GM21390 (cell line): ENCODE results near the gene USP40.

Source experiments
- ATAC-seq: cut with Tn5 transposase; IDR thresholded peaks from one replicate; pipeline ENCODE4 v1.9.1; 2021; ENCODE audit not compliant: unreplicated experiment

USP40 gene

DNA sequence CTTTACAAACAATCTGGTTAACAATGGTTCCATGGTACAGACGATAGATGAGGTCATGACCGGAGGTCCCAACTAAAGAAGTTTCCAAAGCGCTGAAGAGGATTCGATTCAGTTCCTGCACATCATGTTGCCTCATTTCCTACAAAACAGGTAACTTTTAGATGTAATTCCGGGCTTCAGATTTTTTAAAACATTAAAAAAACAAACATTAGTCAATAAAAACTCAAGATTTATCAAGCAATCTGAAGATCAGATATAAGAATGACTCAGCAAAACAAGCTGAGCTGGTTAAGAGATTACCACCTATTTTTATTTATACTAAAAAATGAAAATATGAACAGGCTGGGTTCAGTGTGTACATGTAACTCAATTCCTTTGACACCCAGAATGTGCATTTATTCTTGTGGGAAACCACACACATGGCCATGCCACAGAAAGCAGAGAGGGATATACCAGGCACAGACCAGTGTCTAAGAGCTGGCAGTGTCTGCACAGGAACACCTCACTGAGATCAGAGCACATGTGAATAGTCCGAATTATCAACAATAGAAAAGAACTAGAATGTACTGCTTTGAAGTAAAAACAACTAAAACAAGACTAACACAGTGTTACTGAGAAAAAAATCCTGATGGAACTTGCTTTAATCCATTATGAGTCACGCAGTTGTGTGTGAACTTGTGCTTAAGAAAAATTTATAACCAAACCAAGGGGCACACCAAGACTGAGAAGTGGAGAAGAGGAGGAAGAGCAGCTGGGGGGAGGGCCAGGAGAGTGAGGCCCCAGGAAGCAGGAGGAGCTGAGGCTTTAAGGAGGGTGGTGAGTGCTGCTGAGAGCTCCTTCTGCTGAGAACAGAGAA lies 9.5 kb downstream of the USP40 start:
- no peak for ATAC-seq

DNA sequence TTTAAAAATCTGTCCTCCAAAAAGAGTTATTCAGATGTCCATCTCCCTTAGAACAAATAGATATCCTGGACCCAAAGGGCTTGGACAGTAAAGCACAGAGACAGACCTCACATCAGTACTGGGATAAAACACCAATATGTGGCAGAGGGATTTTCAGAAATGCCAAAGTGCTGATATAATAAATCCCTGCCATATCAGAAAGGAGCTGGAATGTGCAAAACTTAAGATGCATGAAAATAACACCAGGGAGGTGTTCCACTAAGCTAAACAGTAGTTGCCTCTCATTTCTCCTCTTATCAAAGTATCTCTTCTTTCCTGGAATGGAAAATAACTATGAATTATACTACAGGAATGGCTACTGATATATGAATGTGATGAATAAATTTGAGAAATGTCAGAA lies 13.2 kb downstream of the USP40 start:
- no peak for ATAC-seq

DNA sequence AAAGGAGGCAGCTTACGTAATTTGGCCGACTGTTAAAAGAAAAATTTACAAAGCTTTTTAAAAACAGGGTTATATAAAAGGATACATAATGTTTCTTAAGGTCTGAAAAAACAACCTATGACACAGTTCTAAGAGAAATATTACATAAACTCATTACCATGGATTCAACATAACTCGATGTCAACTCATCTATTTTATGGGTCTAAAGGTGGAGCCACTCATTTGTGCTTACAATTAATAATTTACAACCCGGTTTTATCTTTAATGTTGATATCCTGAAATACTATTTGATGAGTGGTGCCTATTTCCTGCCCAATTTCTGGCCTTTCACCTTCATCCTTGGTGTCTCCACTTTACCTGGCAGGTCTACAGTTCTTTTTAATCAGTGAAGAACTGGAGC lies 15.1 kb downstream of the USP40 start:
- ATAC-seq, result no peak

GRCh38 chr2:233546774-233547173 lies 19.8 kb downstream of the USP40 start:
- no peak for ATAC-seq

- ATAC-seq, result no peak
Measured at GRCh38 chr2:233546101-233546500, 20.5 kb downstream of the USP40 start.

DNA sequence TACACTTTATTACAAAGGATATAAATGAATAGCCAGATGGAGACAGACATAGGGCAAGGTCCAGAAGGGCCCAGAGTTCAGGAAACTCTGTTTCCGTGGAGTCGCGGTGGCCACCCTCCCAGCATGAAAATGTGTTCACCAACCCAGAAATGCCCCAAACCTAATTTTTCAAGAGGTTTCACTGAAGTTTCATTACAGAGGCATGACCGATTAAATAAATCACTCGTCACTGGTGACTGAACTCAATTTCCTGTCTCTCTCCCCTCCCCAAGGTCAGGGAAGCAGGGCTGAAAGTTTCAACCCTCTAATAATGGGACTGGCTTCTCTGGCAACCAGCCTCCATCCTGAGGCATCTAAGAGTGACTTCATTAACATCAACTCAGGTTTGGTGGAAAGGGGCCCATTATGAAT lies 22.4 kb downstream of the USP40 start:
- no peak for ATAC-seq

- no peak for ATAC-seq
Measured at GRCh38 chr2:233542507-233542906, 24.1 kb downstream of the USP40 start.

GRCh38 chr2:233538741-233539140 lies 27.8 kb downstream of the USP40 start:
- no peak for ATAC-seq

GRCh38 chr2:233535271-233535670 lies 31.3 kb downstream of the USP40 start:
- ATAC-seq, result no peak

DNA sequence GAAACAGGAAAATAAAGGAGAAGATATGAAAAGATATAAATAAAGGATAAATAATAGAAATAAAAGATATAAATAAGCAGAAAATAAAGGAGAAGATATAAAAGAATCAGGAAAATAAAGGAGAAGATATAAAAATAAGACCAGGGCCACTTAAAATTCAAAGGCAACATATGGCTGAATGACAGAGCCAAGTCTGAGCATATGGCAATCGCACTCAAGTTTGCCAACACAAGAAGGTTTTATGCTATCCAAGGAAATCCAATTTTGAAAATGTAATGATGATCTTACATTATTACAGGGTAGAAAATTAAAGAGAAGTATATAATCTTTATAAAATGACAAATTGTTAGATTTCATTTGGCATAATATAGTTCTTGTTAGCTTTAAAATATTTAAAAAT lies 33.6 kb downstream of the USP40 start:
- ATAC-seq, result no peak

GRCh38 chr2:233531955-233532354 lies 34.6 kb downstream of the USP40 start:
- ATAC-seq, result no peak

- ATAC-seq, result no peak
Measured at GRCh38 chr2:233530381-233530780, 36.2 kb downstream of the USP40 start.

DNA sequence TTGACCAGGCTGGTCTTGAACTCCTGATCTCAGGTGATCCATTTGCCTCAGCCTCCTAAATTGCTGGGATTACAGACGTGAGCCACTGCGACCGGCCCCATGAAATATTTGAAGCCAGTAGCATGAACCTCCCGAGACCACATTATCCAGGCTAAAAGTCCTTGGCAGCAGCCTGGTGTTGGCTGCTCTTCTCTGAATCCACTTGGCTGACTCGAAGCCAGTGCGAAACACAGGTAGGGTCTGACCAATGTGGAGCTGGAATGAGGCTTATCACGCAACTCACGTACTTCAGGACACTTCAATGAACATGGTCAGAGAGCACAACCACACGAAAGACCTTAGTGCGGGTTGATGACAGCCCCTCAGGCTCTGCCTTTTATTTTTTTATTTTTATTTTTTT lies 38.4 kb downstream of the USP40 start:
- no peak for ATAC-seq

DNA sequence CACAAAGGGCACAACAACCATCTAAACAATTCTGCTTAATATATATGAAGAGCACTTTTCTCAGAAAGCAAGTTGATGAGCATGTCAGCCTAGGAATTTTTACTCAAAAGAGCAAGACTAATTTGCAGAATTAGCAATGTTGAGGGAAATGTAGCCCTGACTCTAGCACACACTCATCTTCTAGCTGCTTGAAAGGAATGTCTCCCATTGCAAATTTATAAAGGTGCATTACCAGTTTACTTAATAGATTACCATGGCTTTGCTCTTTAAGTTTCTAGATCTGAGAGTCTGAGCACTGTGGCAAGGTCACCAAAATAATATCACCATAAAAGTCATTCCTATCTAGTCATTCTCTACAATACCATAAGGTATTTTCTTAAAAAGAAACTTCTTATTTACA lies 40.8 kb downstream of the USP40 start:
- no peak for ATAC-seq

DNA sequence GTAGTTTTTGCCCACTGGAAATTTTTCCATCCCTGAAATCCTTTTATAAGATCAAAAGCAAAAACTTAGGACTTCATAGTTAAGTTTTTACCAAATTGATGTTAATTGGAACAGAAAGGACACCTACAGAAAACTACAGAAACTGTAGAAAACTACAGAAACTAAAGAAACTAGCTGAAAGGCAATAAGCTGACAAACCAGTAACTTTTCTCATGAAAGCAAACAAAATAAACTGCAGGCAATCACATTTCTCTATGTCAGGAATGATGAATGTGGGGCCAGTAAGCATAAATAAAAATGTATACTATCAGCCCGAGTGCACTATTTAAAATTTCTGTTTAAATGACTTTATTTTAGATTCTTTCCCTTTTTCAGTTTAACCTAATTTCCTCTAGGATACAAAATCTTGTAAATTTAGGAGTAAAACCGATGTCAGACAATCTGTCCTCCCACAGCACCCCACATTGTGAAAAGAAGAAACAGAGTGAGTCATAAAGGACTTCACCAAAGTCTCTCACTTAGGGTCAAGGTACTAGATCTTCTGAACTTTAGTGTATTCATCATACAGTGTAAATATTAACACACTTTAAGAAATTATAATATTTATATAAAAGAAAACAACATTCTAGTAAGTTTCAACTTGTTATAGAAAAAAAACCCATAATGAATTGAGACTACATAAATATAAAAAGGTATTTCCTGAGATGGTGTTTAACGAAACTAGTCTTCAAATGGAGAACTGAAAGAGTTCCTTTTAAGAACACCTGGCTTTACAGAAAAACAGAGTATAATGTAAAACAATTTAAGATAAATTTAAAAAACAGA lies 46.6 kb downstream of the USP40 start:
- ATAC-seq, result peak; percentile 94

DNA sequence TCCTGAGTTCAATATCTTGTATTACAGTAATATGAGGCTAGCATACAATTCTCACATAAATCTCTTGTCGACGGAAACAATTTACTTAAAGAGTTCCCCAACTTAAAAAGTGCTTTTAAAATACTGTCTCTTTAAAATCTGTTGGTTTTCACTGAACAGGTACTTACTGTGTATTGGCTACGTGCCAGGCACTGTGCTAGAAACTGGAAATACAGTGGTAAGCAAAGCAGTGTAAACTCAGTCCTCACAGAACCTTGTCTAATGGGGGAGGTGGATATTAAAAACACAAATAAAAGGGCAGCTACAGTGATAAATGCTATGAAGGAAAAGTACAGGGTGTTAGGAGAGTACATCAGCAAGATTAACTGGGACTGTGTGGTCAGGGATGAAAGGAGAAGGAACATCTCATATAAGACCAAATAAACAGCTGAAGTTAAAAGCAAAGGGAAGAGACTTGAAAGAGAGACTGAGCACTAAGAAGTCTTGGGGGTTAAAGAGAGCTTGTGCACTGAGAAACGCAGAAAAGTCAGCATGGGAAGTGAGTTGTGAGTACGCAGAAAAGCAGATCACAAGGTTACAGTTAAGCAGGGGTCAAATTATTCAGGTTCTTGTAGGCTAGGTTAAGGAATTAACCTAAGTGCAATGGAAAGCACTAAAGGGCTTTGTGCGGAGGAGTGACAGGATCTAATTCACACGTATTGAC lies 52.5 kb downstream of the USP40 start:
- no peak for ATAC-seq

DNA sequence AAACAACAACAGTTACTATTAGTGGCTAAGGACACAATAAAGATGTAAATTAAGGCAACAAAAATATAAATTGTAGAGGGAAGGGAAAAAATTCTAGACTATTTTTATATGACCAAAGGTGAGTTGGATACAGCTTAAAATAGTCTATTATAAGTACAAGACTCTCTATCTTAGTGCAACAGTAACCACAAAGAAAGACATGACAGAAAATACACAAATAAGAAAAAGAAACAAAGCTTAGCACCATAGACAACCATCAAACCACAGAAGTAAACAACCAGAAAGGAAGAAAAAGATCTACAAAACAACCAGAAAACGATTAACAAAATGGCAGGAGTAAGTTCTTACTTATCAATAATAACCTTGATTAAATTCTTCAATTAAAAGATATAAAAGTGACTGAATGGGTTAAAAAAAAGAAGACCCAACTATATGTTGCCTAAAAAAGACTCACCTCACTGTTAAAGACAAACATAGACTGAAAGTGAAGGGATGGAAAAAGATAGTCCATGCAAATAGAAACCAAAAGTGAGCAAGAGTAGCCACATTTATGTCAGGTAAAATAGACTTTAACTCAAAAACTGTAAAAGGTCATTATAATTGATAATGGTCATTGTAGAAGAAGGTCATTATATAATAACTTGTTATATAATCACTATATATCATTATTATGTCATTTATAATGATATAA lies 62.5 kb downstream of the USP40 start:
- peak; percentile 52 for ATAC-seq

- no peak for ATAC-seq
Measured at GRCh38 chr2:233503481-233503880, 63.1 kb downstream of the USP40 start.

GRCh38 chr2:233501198-233502076 lies 65.1 kb downstream of the USP40 start:
- ATAC-seq, result peak; percentile 76

DNA sequence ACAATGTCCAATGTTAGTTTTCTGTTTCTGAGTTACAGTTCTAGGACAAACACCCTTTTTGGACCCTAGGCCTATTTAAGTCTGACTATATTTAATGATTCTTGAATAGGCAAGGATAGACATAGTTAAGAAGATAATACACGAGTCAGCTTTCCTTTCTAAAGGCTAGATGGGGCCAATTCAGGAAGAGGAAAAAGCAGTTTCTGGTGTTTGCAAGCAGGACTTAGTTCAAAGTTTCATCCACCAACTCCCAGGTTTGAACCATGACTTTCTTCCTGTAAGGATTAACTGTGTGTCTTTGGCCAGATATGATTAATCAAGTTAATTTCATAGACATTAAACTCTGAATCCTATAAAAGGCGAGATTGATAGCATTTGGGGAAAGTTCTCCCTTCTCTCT lies 66.7 kb downstream of the USP40 start:
- ATAC-seq, result no peak
